Activated gamma-delta T cell treated with anti-CD3 and anti-CD28 coated beads, Interleukin-2, amount 50 U/mL, for 16 hours (primary cell): ENCODE data around the gene CDHR5.

Experiments
- DNase-seq: peaks from one replicate; pipeline ENCODE4 v3.0.0-alpha.2; 2020; ENCODE audit warnings: low read depth

CDHR5 gene

DNA sequence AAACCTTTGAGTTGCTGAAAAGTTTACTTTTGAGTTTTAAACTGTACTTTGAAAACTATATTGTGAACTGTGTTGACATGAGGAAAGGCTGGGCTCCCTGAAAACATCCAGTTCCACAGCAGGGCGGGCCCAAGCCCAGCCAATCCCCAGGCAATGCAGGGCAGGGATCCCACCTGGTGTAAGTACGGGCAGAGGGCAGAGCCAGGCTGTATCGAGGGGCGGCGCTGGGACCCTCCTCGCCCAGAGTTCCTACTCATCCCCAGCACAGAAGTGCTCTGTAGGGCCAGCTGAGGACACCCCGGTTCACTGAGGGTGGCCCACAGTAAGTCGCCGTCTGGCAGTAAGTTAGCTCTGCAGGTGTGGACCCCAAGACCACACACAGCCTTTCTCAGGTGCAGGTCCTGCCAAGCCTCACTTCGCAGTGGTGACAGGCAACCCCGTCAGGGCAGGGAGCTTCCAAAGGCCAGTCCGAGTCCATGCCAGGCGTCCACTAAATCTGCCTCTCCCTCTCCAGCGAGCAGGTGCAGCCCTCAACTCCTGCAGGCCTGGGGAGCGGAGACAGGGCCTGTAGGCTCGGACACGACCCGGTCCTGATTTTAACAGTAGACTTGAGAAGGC is 57.6 kb downstream of the CDHR5 start:
- DNase-seq: no peak
